Bone marrow (tissue), 2 donors: ENCODE measurements around the gene NCAN.

ENCODE experiments used
- DNase-seq, 2 donors: peaks; one replicate each; lab custom pipeline; 2025; lab: John Stamatoyannopoulos, UW

The NCAN gene

DNA sequence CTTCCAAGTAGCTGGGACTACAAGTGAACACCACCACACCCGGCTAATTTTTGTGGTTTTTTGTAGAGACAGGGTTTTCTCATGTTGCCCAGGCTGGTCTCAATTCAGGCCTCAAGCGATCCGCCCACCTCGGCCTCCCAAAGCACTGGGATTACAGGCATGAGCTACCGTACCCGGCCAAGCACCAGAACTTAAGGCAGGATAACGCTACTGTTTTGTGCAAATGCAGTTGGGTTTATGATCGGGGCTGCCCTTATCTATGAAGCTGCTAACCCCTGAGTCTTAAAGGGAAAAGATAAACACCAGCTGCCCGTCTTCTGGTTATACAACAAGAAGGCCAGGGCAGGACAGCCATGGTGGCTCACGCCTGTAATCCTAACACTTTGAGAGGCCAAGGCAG is 73.9 kb downstream of the NCAN start:
- DNase-seq = no peak

GRCh38 chr19:19292607-19293006 is 80.8 kb downstream of the NCAN start:
- no peak for DNase-seq

GRCh38 chr19:19294914-19295313 is 83.2 kb downstream of the NCAN start:
- DNase-seq = no peak

DNA sequence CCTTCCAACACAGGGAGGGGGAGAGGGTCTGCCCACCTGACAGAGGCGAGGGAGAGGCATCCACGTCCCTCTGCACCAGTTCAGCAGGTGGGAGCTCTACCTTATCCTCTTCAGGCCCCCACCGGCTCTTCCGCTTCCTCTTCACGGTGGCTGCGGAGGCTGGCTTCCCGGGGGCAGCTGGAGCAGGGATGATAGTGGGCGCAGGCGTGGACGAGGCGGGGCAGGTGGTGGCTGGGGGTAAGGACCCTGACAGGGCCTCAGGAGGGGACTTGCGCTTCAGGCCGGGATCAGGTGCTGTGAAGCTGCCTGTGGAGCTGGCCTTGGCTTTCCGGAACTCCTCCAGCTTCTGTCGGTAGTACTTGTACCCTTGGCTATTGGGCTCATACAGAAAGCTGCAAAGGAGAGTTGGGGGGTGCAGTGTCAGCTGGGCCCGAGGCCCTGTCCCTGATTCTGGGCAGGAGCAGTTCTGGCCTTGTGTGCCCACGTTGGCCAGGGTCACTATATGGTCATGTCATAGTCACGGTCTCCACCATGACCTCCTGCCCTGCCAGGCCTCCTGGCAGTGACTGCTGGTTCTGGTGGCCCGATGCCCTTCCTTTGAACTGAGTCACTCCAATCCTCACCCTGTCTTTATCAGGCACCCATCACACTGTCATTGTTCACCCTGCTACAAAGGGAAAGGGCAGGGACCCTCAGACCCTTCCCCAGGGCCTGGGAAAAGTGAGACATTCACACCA is 85.4 kb downstream of the NCAN start:
- no peak for DNase-seq

DNA sequence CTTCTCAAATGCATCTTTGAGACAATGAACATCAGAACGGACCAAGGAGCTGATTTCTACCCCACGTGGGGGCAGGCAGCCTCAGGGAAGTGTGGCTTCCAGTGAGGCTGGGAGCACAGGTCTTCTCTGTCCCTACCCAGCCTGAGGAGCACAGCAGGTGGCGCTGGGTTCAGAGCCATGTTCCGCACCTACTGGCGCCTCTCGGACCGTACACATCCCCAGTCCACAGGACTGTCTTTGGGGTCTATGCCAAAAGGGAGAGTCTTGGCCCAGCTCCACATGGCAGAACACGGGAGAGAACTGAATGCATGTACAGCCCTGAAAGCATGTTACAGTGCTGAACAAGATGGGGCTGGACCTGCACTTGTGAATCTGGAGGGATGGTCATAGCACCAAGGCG is 86.0 kb downstream of the NCAN start:
- no peak for DNase-seq

GRCh38 chr19:19300613-19301012 is 88.9 kb downstream of the NCAN start:
- no peak for DNase-seq
